ENCODE data around the gene TMEM179. TPM values are rescaled to one million over a fixed set of nuclear protein-coding genes. Genes with fewer than 3 reads are reported as not detected.
"Not testable (repeated sequence)": the region's sequence is repeated elsewhere in the genome, so short reads cannot be mapped to it uniquely, and the experiment has no call there.

Gene TMEM179
- total RNA-seq, 1 donor from 2014 or later = 0.30 TPM

GRCh38 chr14:104588066-104588857, 16.3 kb downstream of the TMEM179 start:
- ATAC-seq (peak; percentile 29), DNase-seq (ENCODE audit: low spot score) (no peak)

DNA sequence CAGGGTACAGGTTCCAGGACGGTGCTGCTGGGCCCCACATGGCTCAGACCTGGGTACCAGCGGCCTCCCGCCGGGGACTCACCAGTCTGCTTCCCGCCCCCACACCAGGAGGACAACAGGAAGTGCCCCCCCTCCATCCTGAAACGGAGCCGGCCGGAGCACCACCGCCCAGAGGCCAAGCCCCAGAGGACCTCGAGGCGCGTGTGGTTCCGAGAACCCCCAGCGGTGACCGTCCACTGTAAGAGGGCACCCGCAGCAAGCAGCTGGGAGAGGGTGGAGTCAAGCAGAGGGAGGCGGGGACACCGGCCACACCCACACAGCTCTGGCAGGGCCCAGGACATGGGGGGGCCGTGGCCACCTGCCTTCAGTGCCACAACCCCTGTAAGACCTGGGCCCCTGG, 16.9 kb downstream of the TMEM179 start:
- ATAC-seq (no peak), DNase-seq (ENCODE audit: low spot score) (no peak)

DNA sequence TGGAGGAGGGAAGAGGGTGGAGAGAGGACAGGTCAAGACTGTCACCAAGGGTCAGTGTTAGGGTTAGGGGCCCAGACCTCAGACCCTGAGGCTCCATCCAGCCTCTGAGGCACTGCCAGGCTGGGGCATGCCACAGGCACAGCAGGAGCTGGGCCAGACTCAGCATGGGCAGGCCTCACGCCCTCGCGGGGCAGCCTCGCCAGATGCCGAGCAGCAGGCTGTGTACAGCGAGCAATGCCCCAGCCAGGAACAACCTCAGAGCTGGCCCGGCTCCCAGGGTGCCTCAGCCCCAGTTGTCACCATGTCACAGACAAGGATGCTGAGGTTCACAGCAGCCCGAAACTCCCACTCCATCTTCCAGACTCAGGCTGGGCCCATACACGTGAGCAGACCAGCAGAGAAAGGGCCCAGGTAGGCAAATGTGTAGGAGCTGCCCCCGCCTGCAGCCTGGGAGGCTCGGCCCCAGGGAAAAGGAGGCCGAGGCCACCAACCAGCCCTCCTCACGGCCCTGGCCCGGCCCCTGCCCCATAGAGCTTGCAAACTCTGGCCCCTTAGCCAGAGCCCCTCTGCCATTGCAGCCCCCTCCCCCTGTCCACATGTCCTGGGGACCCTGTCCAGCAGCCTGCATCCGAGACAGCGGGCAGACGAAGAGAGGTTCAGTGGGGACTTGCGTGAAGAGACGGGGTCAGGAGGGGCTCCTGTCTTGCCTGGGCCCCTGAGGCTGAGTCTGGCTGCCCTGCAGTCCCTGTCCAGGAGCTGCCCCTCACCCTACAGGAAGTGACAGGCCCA, 17.5 kb downstream of the TMEM179 start:
- DNase-seq (ENCODE audit: low spot score) = no peak

DNA sequence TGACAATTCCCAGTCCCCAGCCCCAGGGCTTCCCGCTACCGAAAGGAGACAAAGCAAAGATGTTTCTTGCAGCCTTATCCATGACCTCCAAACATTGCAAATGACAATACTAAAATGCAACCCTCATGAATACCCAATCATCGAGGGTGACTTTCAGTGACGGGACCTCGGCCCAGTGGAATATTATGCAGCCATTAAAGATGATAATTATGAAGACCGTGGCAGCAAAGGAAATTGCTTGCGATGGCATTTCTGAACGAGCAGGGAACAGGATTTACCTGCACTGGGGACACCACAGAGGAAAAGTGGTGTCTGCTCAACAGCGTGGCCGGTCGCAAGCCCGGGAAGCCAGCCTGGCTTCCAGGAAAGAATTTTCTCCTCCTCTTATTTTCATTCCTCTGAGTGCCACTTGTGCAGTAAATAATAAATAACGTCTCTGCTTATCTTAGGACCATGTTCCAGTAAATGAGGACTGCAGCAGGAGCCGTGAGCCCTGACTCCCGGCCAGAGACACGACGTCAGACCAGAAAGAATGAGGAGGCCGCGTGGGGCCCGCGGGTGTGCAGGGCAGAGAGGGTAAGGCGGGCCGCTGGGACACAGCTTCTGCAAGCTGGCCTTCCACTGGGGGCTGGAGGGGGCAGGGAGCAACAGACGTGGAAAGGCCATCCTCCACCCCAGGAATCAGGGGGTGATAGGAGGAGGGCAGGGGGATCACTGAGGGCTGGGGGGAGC, 18.4 kb downstream of the TMEM179 start:
- ATAC-seq (no peak), DNase-seq (ENCODE audit: low spot score) (no peak)

More for the DNA sequence above, 17.5 kb downstream of the TMEM179 start:
- ATAC-seq = peak; percentile 49

GRCh38 chr14:104584557-104584956, 20.0 kb downstream of the TMEM179 start:
- DNase-seq (ENCODE audit: low spot score) (no peak), ATAC-seq (no peak)

DNA sequence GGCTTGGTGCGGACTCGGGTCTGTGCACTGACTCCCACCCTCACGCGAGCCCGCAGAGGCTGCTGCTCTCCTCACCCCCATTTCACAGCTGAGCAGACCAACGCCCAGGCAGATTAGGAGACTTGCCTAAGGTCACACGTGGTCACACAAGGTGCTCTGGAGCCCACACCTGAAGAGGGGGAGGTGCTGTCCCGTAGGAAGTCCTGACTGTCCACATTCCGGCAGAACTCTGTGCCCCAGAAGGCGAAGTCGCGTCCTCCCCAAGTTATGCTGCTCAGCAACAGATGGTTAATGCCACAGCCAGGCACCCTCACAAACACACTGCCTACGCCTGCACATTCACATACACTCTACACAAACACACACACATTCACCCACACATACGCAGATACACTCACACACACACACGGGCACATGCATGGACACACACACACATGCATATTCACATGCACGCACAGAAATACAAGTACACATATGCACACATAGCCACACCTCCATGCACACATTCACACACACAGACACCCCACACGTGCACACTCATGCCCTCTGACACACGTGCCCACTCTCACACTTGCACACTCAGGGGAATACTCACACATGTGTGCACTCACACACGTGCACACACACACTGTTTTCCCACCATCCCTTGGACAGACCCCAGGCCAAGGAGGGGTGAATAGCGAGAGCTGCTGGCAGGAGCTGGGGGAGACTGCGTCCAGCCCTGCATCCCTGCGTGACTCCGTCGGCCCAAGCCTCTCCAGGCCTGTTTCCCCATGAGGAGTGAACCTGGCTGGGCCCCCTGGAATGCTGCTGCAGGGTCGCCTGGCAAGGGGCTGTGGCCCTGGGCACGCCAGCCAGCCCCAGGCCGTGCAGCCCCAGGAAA, 20.9 kb downstream of the TMEM179 start:
- DNase-seq (ENCODE audit: low spot score) (no peak), ATAC-seq (no peak)

DNA sequence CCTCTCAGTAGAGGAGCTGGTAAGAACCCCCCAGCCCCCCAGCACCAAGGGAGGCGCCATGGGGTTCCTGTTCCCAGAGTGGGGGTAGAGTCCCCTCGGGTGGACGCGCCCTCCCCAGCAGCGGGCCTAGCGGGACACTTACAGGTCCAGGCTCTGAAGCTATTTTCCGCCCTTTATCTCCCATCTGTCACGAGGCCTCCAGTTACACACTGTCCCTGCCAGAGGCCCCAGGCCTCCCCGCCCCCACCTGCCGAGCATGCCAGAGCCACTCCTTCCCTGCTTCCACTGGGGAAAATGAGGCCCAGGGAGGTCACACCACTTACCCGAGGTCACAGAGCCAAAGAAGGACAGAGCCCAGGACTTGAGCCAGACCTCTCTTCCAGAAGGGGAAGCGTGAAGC, 21.9 kb downstream of the TMEM179 start:
- DNase-seq (ENCODE audit: low spot score) (no peak), ATAC-seq (peak; percentile 13)

DNA sequence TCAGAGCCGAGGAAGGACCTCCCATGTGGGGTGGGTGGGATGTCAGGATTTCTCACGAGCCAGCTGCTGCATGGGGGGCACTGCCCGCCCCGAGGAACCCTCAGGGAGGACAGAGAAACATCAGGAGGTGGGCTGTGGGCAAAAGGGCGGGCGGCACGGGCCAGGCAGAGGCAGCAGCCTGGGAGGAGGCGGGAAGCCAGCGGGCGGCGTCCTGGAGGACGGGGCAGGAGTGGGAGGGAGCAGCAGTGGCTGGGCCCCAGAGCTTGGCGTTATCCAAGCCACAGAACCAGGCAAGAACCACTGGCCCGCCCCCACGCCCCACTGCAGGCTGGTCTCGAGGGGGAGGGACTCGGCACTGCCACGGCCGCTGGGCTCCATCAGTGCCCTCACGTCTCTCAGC, 22.6 kb downstream of the TMEM179 start:
- ATAC-seq (no peak), DNase-seq (ENCODE audit: low spot score) (no peak)

GRCh38 chr14:104581521-104581920, 23.1 kb downstream of the TMEM179 start:
- ATAC-seq (no peak), DNase-seq (ENCODE audit: low spot score) (no peak)

- no peak for DNase-seq (ENCODE audit: low spot score)
- ATAC-seq = no peak
These were observed 23.6 kb downstream of the TMEM179 start for GRCh38 chr14:104580961-104581360.

GRCh38 chr14:104579939-104580338, 24.6 kb downstream of the TMEM179 start:
- ATAC-seq; DNase-seq (ENCODE audit: low spot score): not testable (repeated sequence)

DNA sequence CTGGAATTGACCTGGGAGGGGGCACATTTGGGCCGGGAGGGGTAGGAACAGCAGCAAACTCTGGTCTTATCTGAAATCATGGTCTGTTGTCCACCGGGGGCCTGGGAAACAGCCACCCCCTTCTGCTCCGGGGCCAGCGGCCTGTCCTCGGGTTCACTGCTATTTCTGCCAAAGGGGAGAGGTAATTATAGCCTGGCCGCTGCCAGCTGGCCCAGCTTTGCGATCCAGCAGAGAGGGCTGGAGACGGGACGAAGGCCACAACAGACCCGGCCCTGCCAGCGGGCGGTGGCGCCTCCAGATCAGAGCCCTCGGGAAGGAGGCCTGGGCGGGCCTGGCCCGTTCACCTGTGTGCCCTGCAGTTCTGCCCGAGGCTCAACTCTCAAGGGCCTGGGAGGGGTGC, 25.1 kb downstream of the TMEM179 start, which contains the start of gene C14orf180:
Gene C14orf180 (plus strand): TSS at position 258 of the 400 bp plus-strand sequence. CDS start 6,667 bp downstream, outside the sequence.
- ATAC-seq (peak; percentile 85), DNase-seq (ENCODE audit: low spot score) (peak; percentile 75)

DNA sequence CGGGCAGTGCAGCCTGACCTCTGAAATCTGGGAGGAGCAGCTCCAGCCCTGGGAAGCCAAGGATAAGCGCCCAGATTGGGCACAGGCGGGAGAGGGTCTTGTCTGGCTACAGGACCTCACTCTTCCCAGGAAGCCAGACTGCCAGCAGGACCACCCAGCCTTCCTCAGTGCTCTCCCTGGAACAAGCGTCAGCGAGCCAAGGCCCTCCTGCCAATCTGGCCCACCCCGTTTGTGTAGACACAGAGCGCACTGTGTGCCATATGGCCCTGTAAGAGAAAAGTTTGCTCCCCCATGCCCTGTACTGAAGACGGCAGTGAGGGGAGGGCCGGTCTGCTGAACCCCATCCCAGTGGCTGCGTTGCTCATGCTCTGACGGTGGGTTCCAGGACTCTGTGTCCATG, 26.3 kb downstream of the TMEM179 start:
- no peak for DNase-seq (ENCODE audit: low spot score)
- no peak for ATAC-seq

DNA sequence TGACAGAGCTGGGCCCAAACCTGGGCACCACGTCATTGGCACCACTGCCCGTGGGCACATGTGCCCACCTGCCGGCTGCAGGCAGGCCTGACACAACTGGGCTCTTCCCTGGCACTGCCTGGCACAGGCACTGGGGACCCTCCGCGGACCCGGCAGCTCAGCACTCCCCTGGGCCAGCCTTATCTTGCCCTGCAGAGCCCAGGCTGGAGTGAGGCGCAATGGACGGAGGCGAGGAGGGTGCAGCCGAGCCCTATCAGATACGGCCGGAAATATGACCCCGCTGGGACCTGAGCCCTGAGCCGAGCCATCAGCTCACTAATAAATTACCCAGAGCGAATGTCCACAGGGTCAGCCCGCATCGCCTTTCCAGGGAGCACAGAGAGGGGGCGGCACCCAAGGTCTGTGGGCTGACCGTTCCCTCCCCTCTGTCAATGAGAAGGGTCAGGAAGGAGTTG, 26.7 kb downstream of the TMEM179 start:
- DNase-seq (ENCODE audit: low spot score) = no peak
- no peak for ATAC-seq

GRCh38 chr14:104577426-104577825, 27.1 kb downstream of the TMEM179 start:
- ATAC-seq (no peak), DNase-seq (ENCODE audit: low spot score) (no peak)

DNA sequence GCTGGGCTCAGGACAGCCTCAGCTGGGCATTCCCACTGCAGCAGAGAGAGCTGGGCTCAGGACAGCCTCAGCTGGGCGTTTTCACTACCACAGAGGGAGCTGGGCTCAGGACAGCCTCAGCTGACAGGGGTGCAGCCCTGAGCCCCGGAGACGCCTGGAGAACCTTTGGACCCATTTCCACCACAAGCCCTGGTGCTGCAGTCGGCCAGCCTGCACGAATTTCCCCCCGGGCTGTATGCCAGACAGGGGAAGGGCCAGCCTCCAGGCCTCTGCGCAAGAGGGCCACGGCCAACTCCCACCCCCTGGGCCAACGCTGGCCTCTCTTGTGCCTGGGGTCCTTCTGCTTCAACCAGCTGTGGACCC, 27.6 kb downstream of the TMEM179 start:
- peak; percentile 9 for ATAC-seq
- peak; percentile 55 for DNase-seq (ENCODE audit: low spot score)

- DNase-seq (ENCODE audit: low spot score) (no peak), ATAC-seq (no peak)
These were observed 28.2 kb downstream of the TMEM179 start for GRCh38 chr14:104576232-104576969.

- no peak for ATAC-seq
- no peak for DNase-seq (ENCODE audit: low spot score)
These were observed 29.5 kb downstream of the TMEM179 start for GRCh38 chr14:104574978-104575583.

- DNase-seq (ENCODE audit: low spot score) (no peak), ATAC-seq (peak; percentile 4)
These were observed 30.0 kb downstream of the TMEM179 start for GRCh38 chr14:104574536-104574935.
